ENCODE results near the gene SDHAF1. TPM values are rescaled to one million over a fixed set of nuclear protein-coding genes. Genes with fewer than 3 reads are reported as not detected.
A peak's percentile ranks its signal among the peaks of the same experiment; 100 is the strongest.
"Not testable (repeated sequence)": the region's sequence is repeated elsewhere in the genome, so short reads cannot be mapped to it uniquely, and the experiment has no call there.

Gene SDHAF1
- total and polyA plus RNA-seq, 10 donors, result 14.6 to 35.6 (median 24.9) TPM

DNA sequence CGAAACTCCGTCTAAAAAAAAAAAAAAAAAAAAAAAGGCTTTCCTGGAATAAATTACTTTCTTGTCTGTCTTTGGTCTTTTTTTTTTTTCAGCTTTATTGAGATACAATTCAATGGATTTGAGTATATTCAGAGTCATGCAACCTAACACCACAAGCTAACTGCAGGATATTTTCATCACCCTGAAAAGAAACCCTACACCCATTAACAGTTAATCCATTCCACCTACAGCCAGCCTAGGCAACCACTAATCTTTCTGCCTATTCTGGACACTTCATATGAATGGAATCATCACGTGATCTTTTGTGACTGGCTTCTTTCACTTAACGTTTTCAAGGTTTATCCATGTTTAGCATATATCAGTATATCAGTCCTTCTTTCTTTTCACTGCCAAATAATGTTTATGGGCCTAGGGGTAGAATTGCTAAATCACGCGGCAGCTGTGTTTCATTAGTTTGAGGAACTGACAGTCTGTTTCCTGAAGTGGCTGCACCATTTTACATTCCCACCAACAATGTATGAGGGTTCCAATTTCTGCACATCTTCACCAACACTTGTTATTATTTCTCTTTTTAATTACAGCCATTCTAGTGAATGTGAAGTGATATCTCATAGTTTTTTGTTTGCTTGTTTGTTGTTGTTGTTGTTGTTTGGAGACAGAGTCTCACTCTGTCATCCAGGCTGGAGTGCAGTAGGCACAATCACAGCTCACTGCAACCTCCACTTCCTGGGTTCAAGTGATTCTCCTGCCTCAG is 38.9 kb upstream of the SDHAF1 start:
- intact Hi-C loops (cut with DNase I; ENCODE audit: low total_unique reads), result no loop called here
- TF ChIP-seq POLR2A (IDR thresholded peaks at IDR 0.05), result no peak
- no peak for TF ChIP-seq POLR2AphosphoS5 (IDR thresholded peaks at IDR 0.05)
- no peak for TF ChIP-seq CTCF (IDR thresholded peaks at IDR 0.05 in 8 of 11, conservative IDR thresholded peaks at IDR 0.05 in 3 of 11)
- Histone ChIP-seq H3K27ac (peak overlapping the region in 2 of 8 donors; percentile 38 to 90), H3K4me1 (peaks cover 7 to 53% (median 38%) of the 10 kb centered on the region in 6 donors), H3K36me3 (no peaks in the 10 kb centered on the region), H3K27me3 (replicated peaks in 1 of 7) (peaks cover 0 to 38% (median 20%) of the 10 kb centered on the region in 7 donors), H3K4me3 (no peak overlapping the region), H3K9me3 (peaks cover 0 to 7% (median 0%) of the 10 kb centered on the region in 8 donors)
- 55 to 64% (median 61%) methylated on average over 6 of the region's 6 CpGs for WGBS, 5 donors
- DNase-seq, result no peak

DNA sequence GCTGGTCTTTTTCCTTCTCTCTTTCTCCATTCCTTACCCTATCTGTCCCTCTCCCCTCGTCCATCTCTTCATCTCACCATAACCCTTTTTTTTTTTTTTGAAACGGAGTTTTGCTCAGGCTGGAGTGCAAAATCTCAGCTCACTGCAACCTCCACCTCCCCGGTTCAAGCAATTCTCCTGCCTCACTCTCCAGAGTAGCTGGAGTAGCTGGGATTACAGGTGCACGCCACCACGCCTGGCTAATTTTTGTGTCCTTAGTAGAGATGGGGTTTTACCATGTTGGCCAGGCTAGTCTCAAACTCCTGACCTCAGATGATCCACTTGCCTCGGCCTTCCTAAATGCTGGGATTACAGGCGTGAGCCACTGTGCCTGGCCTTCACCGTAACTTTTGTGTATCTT is 37.6 kb upstream of the SDHAF1 start:
- Histone ChIP-seq H3K27ac (peak overlapping the region in 1 of 8 donors; percentile 28), H3K27me3 (replicated peaks in 1 of 7) (peaks cover 0 to 49% (median 20%) of the 10 kb centered on the region in 7 donors), H3K4me1 (peaks cover 7 to 52% (median 38%) of the 10 kb centered on the region in 6 donors)
- H3K4me3 ChIP-seq; H3K36me3 ChIP-seq; H3K9me3 ChIP-seq; intact Hi-C loops (cut with DNase I; ENCODE audit: low total_unique reads); DNase-seq: not testable (repeated sequence)
- 84 to 91% (median 87%) methylated on average over 8 of the region's 8 CpGs for WGBS, 5 donors

GRCh38 chr19:35958660-35959039 is 36.3 kb upstream of the SDHAF1 start:
- TF ChIP-seq CTCF (IDR thresholded peaks at IDR 0.05 in 8 of 11, conservative IDR thresholded peaks at IDR 0.05 in 3 of 11) (no peak), POLR2AphosphoS5 (IDR thresholded peaks at IDR 0.05) (no peak), POLR2A (IDR thresholded peaks at IDR 0.05) (no peak)
- no peaks in the 10 kb centered on the region for H3K36me3 ChIP-seq
- intact Hi-C loops (cut with DNase I; ENCODE audit: low total_unique reads), result no loop called here
- peaks cover 0 to 62% (median 25%) of the 10 kb centered on the region in 7 donors for H3K27me3 ChIP-seq (replicated peaks in 1 of 7)
- DNase-seq, result no peak
- peaks cover 0 to 7% (median 0%) of the 10 kb centered on the region in 8 donors for H3K9me3 ChIP-seq
- H3K4me1 ChIP-seq, result peaks cover 7 to 39% (median 32%) of the 10 kb centered on the region in 6 donors
- WGBS, 5 donors, result 35 to 38% (median 36%) methylated on average over 13 to 15 of the region's 15 CpGs
- peak overlapping the region in 4 of 8 donors; percentile 19 to 70 (median 55) for H3K27ac ChIP-seq
- peak overlapping the region in 6 of 8 donors; percentile 5 to 67 (median 31) for H3K4me3 ChIP-seq

DNA sequence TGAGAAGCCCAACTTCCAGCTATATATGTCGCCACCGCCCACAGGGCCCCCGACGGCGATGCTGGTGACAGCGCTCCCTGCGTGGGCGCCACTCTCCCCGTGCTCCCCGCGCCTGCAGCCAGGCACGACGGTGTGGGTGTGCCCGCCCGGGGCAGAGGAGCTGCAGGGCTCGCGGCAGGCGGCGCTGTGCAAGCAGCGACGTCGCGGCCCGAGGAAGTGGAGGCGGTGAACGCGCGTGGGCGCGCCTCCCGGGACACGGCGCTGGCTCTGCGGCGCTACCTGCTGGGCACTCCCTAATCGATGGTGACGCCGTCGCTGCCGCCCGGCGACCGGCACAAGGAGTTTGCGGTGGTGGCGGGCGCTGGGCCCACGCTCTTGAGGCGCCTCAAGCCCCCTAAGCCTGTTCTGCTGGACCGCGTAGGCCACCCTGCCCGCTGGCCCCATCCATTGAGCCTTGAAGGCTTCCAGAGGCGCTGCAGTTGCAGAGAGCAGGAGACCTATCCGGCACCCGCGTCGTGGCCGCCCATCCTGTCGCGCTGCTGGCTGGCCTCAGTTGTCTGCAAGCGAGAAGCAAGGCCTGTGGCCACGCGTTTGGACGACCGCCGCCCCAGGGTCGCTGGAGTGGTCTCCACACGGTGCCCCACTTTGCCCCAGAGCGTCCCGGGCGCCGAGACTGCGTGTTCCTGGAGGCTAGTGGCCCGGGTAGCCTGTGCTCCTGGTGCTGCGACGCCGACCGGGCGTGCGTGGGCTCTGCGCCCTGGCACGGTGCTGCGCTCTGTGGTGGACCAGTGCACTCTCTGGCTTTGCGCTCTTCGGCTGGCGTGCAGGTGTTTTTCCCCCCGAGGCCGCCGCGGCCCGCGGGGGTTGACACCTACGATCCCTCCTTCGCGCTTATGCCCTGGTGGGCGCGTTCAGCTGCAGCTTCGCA is 35.7 kb upstream of the SDHAF1 start:
- WGBS, 5 donors, result 0 to 22% (median 10%) methylated on average over 1 to 97 of the region's 97 CpGs
- TF ChIP-seq CTCF (IDR thresholded peaks at IDR 0.05 in 8 of 11, conservative IDR thresholded peaks at IDR 0.05 in 3 of 11), result peak; percentile 13 to 74 (median 52)
- TF ChIP-seq POLR2A (IDR thresholded peaks at IDR 0.05), result no peak
- TF ChIP-seq POLR2AphosphoS5 (IDR thresholded peaks at IDR 0.05), result peak; percentile 44 to 67 (median 63)
- H3K27ac ChIP-seq, result peak overlapping the region in 6 of 8 donors; percentile 6 to 70 (median 31)
- intact Hi-C loops (cut with DNase I; ENCODE audit: low total_unique reads), result no loop called here
- peaks cover 0 to 7% (median 0%) of the 10 kb centered on the region in 8 donors for H3K9me3 ChIP-seq
- H3K27me3 ChIP-seq (replicated peaks in 1 of 7), result peaks cover 0 to 68% (median 26%) of the 10 kb centered on the region in 7 donors
- H3K4me3 ChIP-seq, result peak overlapping the region; percentile 5 to 67 (median 29)
- peaks cover 5 to 33% (median 25%) of the 10 kb centered on the region in 6 donors for H3K4me1 ChIP-seq
- DNase-seq, result peak; percentile 95
- no peaks in the 10 kb centered on the region for H3K36me3 ChIP-seq

All from spleen (tissue), 11 donors.